ENCODE measurements around the gene DGAT2L6.
"Not testable (repeated sequence)": the region's sequence is repeated elsewhere in the genome, so short reads cannot be mapped to it uniquely, and the experiment has no call there.

Gene DGAT2L6

GRCh38 chrX:70243601-70244000 is 66.3 kb downstream of the DGAT2L6 start:
- not testable (repeated sequence) for H3K27me3 ChIP-seq (ENCODE audit: low read depth, low read length); H3K4me3 ChIP-seq (ENCODE audit: low read depth in 1 of 2, low read length in 2 of 2); H3K4me1 ChIP-seq (ENCODE audit: control insufficient read depth in 1 of 2, insufficient read depth in 2 of 2, low read length in 2 of 2); H3K36me3 ChIP-seq (ENCODE audit: control insufficient read depth in 1 of 2, insufficient read depth in 2 of 2, low read length in 2 of 2); H3K9me3 ChIP-seq (ENCODE audit: control insufficient read depth in 1 of 2, low read length in 2 of 2); H3K27ac ChIP-seq (ENCODE audit: low read length)

GRCh38 chrX:70244881-70245280 is 67.6 kb downstream of the DGAT2L6 start:
- Histone ChIP-seq H3K4me3 (ENCODE audit: low read depth in 1 of 2, low read length in 2 of 2) (no peak overlapping the region), H3K27me3 (ENCODE audit: low read depth, low read length) (no peaks in the 10 kb centered on the region), H3K9me3 (ENCODE audit: control insufficient read depth in 1 of 2, low read length in 2 of 2) (no peaks in the 10 kb centered on the region), H3K27ac (ENCODE audit: low read length) (no peak overlapping the region), H3K4me1 (ENCODE audit: control insufficient read depth in 1 of 2, insufficient read depth in 2 of 2, low read length in 2 of 2) (no peaks in the 10 kb centered on the region), H3K36me3 (ENCODE audit: control insufficient read depth in 1 of 2, insufficient read depth in 2 of 2, low read length in 2 of 2) (no peaks in the 10 kb centered on the region)

GRCh38 chrX:70247252-70247651 is 70.0 kb downstream of the DGAT2L6 start:
- Histone ChIP-seq H3K27ac (ENCODE audit: low read length) (no peak overlapping the region), H3K4me3 (ENCODE audit: low read depth in 1 of 2, low read length in 2 of 2) (no peak overlapping the region), H3K9me3 (ENCODE audit: control insufficient read depth in 1 of 2, low read length in 2 of 2) (no peaks in the 10 kb centered on the region), H3K4me1 (ENCODE audit: control insufficient read depth in 1 of 2, insufficient read depth in 2 of 2, low read length in 2 of 2) (no peaks in the 10 kb centered on the region), H3K27me3 (ENCODE audit: low read depth, low read length) (no peaks in the 10 kb centered on the region), H3K36me3 (ENCODE audit: control insufficient read depth in 1 of 2, insufficient read depth in 2 of 2, low read length in 2 of 2) (no peaks in the 10 kb centered on the region)

GRCh38 chrX:70252491-70252890 is 75.2 kb downstream of the DGAT2L6 start:
- Histone ChIP-seq H3K4me1 (ENCODE audit: control insufficient read depth in 1 of 2, insufficient read depth in 2 of 2, low read length in 2 of 2) (no peaks in the 10 kb centered on the region), H3K4me3 (ENCODE audit: low read depth in 1 of 2, low read length in 2 of 2) (no peak overlapping the region), H3K27me3 (ENCODE audit: low read depth, low read length) (no peaks in the 10 kb centered on the region), H3K9me3 (ENCODE audit: control insufficient read depth in 1 of 2, low read length in 2 of 2) (no peaks in the 10 kb centered on the region), H3K27ac (ENCODE audit: low read length) (no peak overlapping the region), H3K36me3 (ENCODE audit: control insufficient read depth in 1 of 2, insufficient read depth in 2 of 2, low read length in 2 of 2) (no peaks in the 10 kb centered on the region)

GRCh38 chrX:70253377-70254062 is 76.2 kb downstream of the DGAT2L6 start:
- Histone ChIP-seq H3K4me3 (ENCODE audit: low read depth in 1 of 2, low read length in 2 of 2) (no peak overlapping the region), H3K27me3 (ENCODE audit: low read depth, low read length) (no peaks in the 10 kb centered on the region), H3K36me3 (ENCODE audit: control insufficient read depth in 1 of 2, insufficient read depth in 2 of 2, low read length in 2 of 2) (no peaks in the 10 kb centered on the region), H3K9me3 (ENCODE audit: control insufficient read depth in 1 of 2, low read length in 2 of 2) (no peaks in the 10 kb centered on the region), H3K4me1 (ENCODE audit: control insufficient read depth in 1 of 2, insufficient read depth in 2 of 2, low read length in 2 of 2) (no peaks in the 10 kb centered on the region), H3K27ac (ENCODE audit: low read length) (no peak overlapping the region)

- Histone ChIP-seq H3K27me3 (ENCODE audit: low read depth, low read length) (no peaks in the 10 kb centered on the region), H3K27ac (ENCODE audit: low read length) (no peak overlapping the region)
These were observed 76.7 kb downstream of the DGAT2L6 start for GRCh38 chrX:70254063-70254400.

GRCh38 chrX:70254909-70255308 is 77.6 kb downstream of the DGAT2L6 start:
- Histone ChIP-seq H3K4me3 (ENCODE audit: low read depth in 1 of 2, low read length in 2 of 2) (no peak overlapping the region), H3K36me3 (ENCODE audit: control insufficient read depth in 1 of 2, insufficient read depth in 2 of 2, low read length in 2 of 2) (no peaks in the 10 kb centered on the region), H3K9me3 (ENCODE audit: control insufficient read depth in 1 of 2, low read length in 2 of 2) (no peaks in the 10 kb centered on the region), H3K4me1 (ENCODE audit: control insufficient read depth in 1 of 2, insufficient read depth in 2 of 2, low read length in 2 of 2) (no peaks in the 10 kb centered on the region), H3K27me3 (ENCODE audit: low read depth, low read length) (no peaks in the 10 kb centered on the region), H3K27ac (ENCODE audit: low read length) (no peak overlapping the region)

More at GRCh38 chrX:70254063-70254400, 76.7 kb downstream of the DGAT2L6 start:
- H3K4me3 ChIP-seq (ENCODE audit: low read depth in 1 of 2, low read length in 2 of 2): no peak overlapping the region
- no peaks in the 10 kb centered on the region for H3K36me3 ChIP-seq (ENCODE audit: control insufficient read depth in 1 of 2, insufficient read depth in 2 of 2, low read length in 2 of 2)
- no peaks in the 10 kb centered on the region for H3K9me3 ChIP-seq (ENCODE audit: control insufficient read depth in 1 of 2, low read length in 2 of 2)
- H3K4me1 ChIP-seq (ENCODE audit: control insufficient read depth in 1 of 2, insufficient read depth in 2 of 2, low read length in 2 of 2): no peaks in the 10 kb centered on the region
